Lower leg skin (tissue), 3 donors: ENCODE data around the gene CNNM2.

Experiments used
- CTCF ChIP-seq, 3 donors: fragments of 450-650 bp; IDR thresholded peaks; one replicate each; pipeline ENCODE4 v1.5.1; 2016; ENCODE audit warnings: antibody characterized with exemption in 3 of 3, mild to moderate bottlenecking in 3 of 3, moderate library complexity in 2 of 3
- POLR2A ChIP-seq, 2 donors: fragments of 450-650 bp; IDR thresholded peaks; one replicate each; pipeline ENCODE4 v1.6.1; 2016 to 2017; ENCODE audit warnings: antibody characterized with exemption in 2 of 2, mild to moderate bottlenecking in 1 of 2, moderate library complexity in 1 of 2

GRCh38 chr10:102998399-102998907 lies 80.4 kb downstream of the CNNM2 start:
- TF ChIP-seq CTCF (IDR thresholded peaks at IDR 0.05) (no peak), POLR2A (IDR thresholded peaks at IDR 0.05) (no peak)
